Stimulated activated naive CD4-positive, alpha-beta T cell treated with Interleukin-2 at 50 U/mL for 16 hours (primary cell): ENCODE measurements around the gene HES7.
A peak's percentile ranks its signal among the peaks of the same experiment; 100 is the strongest.
"Not testable (repeated sequence)": the region's sequence is repeated elsewhere in the genome, so short reads cannot be mapped to it uniquely, and the experiment has no call there.

Experiments used
- DNase-seq: peaks from one replicate; lab custom pipeline; 2025; lab: John Stamatoyannopoulos, UW

HES7 gene

GRCh38 chr17:8100111-8100510 is 23.8 kb downstream of the HES7 start:
- DNase-seq, result no peak

DNA sequence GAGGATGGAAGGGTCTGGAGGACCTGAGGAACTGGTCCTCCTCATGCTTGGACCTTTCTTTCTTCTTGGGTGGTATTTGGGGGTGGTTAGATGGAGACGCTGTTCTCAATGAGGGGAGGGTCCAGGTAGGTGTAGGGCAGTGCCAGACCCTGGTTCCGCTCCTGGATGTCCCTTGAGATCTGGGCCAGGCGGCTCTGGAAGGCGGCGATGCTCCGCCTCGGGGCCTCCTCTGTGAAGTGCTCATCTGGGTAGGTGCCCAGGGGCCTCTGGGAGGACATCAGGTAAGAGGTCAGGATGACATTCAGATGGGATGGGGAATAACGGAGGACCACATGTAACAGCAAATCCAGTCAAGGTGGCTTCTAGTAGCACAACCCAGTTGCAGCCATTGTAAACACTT is 27.4 kb downstream of the HES7 start:
- no peak for DNase-seq

DNA sequence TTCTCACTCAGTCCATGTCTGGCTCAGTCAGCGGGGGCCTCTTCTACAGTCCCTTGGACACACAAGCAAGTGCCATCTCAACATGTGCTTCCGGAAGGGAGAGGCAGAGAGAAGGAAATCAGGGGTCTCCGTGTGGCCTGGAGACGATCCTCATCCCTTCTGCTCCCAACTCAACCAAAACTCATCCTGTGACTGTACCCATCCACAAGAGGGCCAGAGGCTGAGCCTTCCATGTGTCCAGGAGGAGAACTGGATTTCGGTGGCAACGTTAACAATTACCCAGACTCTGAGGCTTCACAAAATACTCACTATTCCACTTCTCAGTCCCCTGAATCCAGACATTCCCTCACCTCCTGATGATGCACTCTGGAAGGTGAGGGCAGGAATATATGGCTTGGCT is 28.5 kb downstream of the HES7 start:
- no peak for DNase-seq

GRCh38 chr17:8091033-8091687 is 32.7 kb downstream of the HES7 start:
- no peak for DNase-seq

DNA sequence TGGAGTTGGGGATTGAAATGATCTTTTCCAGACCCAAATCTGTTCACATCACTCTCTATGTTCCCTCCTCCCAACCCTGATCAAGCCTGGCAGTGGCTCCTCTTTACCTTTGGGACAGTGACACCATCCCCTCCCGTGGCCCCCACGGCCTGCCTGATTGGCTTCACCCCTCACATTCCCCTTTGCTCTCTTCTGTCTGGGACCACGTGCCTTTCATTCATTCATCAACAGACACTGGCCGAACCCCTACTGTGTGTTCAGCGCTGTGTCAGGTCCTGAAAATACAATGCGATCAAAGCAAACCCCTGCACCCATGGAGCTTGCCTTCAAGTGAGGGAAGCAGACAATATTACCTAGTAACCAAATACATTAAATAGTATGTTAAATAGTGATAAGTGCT is 34.2 kb downstream of the HES7 start:
- no peak for DNase-seq

DNA sequence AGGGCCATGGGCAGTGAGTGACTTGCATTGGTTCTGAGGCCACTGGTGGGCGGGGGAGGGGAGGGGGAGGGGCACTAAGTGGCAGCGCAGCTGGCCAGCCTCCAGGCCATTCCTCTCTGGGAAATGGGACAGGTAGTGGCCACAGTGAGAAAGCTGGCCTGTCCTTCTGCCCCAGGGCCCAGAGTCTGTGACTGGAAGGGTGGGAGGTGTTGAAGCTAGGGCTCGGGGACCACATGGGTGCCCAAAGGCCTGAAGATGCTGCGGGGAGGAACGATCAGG is 36.0 kb downstream of the HES7 start:
- no peak for DNase-seq

GRCh38 chr17:8087075-8087951 is 36.6 kb downstream of the HES7 start, which contains the start of gene ALOX12B:
ALOX12B (minus strand) TSS chr17:8087716; CDS start chr17:8087442, 274 bp downstream.
- DNase-seq, result no peak

- no peak for DNase-seq
Measured at GRCh38 chr17:8084250-8084649, 39.7 kb downstream of the HES7 start.

DNA sequence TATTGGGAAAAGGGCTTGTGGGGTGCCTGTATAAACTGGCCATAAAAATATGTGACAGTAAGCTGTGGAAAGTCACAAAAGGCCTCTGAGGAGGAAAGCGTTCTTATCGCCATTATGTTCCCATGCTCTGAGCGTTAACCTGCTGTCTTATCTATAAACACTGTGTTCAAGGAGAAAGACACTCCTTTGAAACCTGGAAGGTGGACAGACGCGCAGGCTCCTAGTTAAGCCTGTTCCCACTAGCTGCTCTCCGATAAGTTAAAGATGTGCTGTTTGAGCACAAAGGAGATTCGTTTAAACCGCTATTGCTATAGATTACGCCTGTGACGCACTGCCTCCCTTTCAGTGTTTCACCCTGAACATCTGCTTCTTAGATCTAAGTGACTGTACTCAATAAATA is 41.6 kb downstream of the HES7 start:
- DNase-seq, result no peak

DNA sequence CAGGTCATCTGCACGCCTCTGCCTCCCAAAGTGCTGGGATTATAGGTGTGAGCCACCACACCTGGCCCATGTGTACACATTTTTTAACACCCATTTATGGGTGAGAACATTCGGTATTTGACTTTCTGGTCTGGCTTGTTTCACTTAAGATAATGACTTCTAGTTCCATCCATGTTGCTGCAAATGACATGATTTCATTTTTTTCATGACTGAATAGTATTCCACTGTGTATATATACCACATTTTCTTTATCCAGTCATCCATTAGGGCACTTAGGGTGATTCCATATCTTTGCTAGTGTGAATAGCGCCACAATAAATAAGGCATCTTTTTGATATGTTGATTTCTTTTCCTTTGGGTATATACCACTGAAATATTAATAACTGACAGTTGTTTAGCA is 42.0 kb downstream of the HES7 start:
- no peak for DNase-seq

GRCh38 chr17:8080799-8081219 is 43.1 kb downstream of the HES7 start:
- no peak for DNase-seq

DNA sequence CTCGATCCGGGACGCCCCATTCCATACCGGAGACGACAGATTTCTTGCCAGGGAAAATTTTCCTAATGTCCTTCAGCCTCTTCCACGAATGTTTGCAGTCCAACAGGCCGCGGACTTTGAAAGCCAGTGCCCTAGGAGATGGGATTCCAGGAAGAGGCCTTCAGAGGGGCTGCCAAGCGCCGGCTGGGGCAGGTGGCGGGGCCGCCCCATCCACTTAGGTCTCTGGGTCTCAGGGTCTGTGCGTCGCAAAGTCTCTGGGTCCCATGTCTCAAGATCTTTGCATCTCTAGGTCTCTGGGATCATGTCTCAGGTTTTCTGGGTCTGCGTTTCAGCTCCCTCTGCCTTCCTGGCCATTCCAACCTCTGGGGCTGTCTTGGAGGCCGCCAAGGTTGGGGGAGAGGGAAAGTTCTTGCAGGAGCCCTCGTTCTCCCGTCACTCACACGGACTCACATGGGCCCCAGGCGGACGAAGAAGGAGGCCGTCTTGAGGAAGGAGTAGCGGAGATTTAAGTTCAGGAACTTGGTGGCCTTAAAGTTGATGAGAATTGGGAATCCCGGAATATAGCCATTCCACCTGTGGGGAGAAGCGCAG is 43.6 kb downstream of the HES7 start:
- DNase-seq, result no peak

GRCh38 chr17:8079291-8080207 is 44.4 kb downstream of the HES7 start:
- peak; percentile 73 for DNase-seq

GRCh38 chr17:8077939-8078338 is 46.0 kb downstream of the HES7 start:
- DNase-seq, result not testable (repeated sequence)

GRCh38 chr17:8076502-8077266 is 47.2 kb downstream of the HES7 start:
- no peak for DNase-seq

DNA sequence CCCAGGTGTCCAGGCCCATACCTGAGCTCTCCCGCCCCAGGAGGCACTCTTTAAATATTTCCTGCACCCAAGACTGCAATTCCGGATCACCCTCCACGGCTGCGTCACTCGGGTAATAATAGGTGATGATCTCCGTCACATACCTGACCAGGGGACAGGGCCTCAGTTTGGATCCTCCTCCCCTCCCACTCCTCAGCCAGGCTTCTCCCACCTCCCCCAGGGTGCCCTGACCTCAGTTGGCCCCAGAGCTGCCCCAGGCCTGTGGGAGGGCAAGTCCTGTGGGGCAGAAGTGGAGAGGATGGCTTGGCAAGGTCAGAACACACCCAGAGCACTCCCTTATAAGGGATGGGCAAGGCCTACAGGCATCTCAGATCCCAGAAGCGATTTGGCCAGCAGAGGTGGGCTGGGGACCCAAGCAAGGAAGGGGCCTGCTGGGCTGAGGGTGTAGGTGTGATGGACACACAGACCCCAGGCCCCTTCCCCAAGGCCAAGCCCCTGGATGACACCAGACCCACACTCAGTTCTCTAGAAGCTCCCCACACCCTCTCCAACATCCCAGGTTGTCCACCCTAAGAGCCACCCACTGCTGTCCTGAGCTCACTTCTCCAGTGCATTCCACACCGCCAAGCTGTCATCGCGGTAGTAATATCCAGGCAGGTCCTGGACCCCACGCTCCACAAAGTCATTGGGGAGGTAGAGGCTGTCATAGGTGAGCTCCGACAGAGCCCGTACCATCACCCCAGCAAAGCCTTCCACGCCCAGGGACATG is 48.1 kb downstream of the HES7 start:
- no peak for DNase-seq

DNA sequence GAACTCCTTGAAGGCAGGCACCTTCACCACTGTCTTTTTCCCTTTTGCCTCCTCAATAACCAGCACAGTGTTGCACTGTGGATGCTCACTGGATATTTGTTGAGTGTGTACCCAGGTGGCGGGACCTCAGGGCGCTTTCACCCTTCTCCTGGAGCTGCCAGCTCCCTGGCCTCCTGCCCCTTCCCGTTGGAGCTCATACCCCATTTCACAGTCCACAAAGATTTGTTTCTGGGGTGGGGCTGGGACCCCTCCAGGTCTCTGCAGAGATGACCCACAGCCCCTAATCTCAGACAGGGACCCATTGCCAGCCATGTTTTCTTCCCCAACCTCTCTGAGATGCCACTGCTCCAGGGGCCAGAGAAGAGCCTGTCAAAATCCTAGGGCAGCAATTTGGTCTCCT is 48.8 kb downstream of the HES7 start:
- DNase-seq, result no peak

- no peak for DNase-seq
Measured at GRCh38 chr17:8074554-8074953, 49.4 kb downstream of the HES7 start.

DNA sequence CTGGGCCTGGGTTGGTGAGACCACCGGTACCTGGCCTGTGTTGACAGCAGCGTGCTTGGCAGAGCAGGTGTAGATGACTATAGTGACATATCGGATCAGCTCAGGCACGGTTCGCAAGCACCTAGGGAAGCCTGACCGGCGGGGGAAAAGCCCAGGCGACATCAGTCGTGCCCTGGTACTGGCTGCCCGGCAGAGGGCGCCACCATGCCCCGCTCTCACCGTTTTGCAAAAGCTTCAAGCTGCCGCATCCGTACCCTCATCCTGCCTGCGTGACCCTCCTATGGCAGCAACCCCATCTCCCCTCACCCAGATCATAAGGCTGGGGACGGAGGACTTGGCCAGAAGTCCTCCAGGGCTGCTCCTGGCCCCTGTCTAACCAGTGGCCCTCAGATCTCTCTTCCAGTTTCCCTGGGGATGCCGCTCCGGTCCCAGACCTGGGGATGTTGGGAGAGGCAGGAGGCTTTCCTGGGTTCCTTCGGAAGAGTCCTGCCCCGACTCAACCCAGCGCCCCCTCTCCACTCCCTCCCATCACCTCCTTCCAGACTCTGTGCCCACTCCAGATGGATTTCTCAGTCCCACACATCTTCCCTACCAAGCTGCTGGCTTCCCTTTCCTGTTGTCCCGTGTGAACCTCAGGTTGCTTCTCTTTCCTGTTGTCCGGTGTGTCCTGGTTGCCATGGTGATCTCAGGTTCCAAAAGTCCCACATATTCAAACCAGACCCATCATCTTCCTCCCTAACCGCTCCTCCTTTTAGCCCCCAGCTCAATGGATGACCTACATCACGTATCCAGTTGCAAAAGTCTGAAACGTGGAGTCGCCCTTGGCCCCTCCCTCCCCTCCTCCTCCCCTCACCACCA is 50.0 kb downstream of the HES7 start:
- peak; percentile 81 for DNase-seq
